Osteoblast (primary cell): ENCODE results near the gene VPREB3. TPM values are rescaled to one million over a fixed set of nuclear protein-coding genes. Genes with fewer than 3 reads are reported as not detected.
A peak's percentile ranks its signal among the peaks of the same experiment; 100 is the strongest.

Experiments
- DNase-seq: peaks from one replicate; pipeline ENCODE4 v3.0.0; 2011; ENCODE audit warnings: low spot score, mixed read lengths; ENCODE audit not compliant: insufficient read length; ENCODE audit errors: missing footprints
- H2AFZ ChIP-seq: 2 replicates; pipeline ENCODE4 v1.6.0; 2011; ENCODE audit warnings: mild to moderate bottlenecking, low read length
- H3K27ac ChIP-seq: 2 replicates; pipeline ENCODE4 v1.5.1; 2011; ENCODE audit warnings: mild to moderate bottlenecking, low read depth, low read length, moderate library complexity
- H3K27me3 ChIP-seq: 2 replicates; pipeline ENCODE4 v1.6.0; 2012; ENCODE audit warnings: mild to moderate bottlenecking, control low read depth, inconsistent platforms, low read length, moderate library complexity; ENCODE audit not compliant: insufficient read depth
- H3K36me3 ChIP-seq: 2 replicates; pipeline ENCODE4 v1.5.1; 2011; ENCODE audit warnings: mild to moderate bottlenecking, low read length, control low read depth, moderate library complexity; ENCODE audit not compliant: insufficient read depth
- H3K4me1 ChIP-seq: 2 replicates; pipeline ENCODE4 v1.5.1; 2011; ENCODE audit warnings: mild to moderate bottlenecking, low read length, control low read depth, moderate library complexity; ENCODE audit not compliant: insufficient read depth
- H3K4me2 ChIP-seq: 2 replicates; pipeline ENCODE4 v1.6.0; 2011; ENCODE audit warnings: mild to moderate bottlenecking, low read length; ENCODE audit not compliant: insufficient read depth
- H3K4me3 ChIP-seq: fragments of 200-600 bp; sonication (generic); 3 replicates; pipeline ENCODE4 v1.5.1; 2012; ENCODE audit warnings: mild to moderate bottlenecking, low read length, inconsistent platforms; ENCODE audit not compliant: insufficient read depth
- H3K79me2 ChIP-seq: 2 replicates; pipeline ENCODE4 v1.6.0; 2012; ENCODE audit warnings: mild to moderate bottlenecking, low read length, control low read depth, inconsistent platforms; ENCODE audit not compliant: insufficient read depth
- H3K9me3 ChIP-seq: 2 replicates; pipeline ENCODE4 v1.5.1; 2011; ENCODE audit warnings: low read depth, low read length, control low read depth
- H4K20me1 ChIP-seq: 2 replicates; pipeline ENCODE4 v1.6.0; 2012; ENCODE audit warnings: mild to moderate bottlenecking, low read length, control low read depth; ENCODE audit not compliant: insufficient read depth
- CTCF ChIP-seq: IDR thresholded peaks from 2 replicates; pipeline ENCODE4 v1.5.1; 2011; ENCODE audit warnings: mild to moderate bottlenecking, low read depth, low read length, moderate library complexity; ENCODE audit errors: extremely low read depth
- total RNA-seq: library from RNA; depleted of rRNA; stranded (reverse); fragments of >200 nt; gene quantifications from 2 replicates; pipeline ENCODE4 v1.2.3, GENCODE V29; 2012

The VPREB3 gene
- total RNA-seq, 1 donor = not detected

- H4K20me1 ChIP-seq = peaks cover 54% of the 10 kb centered on the region
- no peak for TF ChIP-seq CTCF
- H3K9me3 ChIP-seq = no peaks in the 10 kb centered on the region
- no peak overlapping the region for H3K4me2 ChIP-seq
- H3K79me2 ChIP-seq = peaks cover 52% of the 10 kb centered on the region
- H3K36me3 ChIP-seq = peaks cover 54% of the 10 kb centered on the region
- H3K27me3 ChIP-seq = no peaks in the 10 kb centered on the region
- peak; percentile 38 for DNase-seq
- H3K4me1 ChIP-seq = peaks cover 15% of the 10 kb centered on the region
- H3K4me3 ChIP-seq = no peak overlapping the region
- H2AFZ ChIP-seq = no peak overlapping the region
- H3K27ac ChIP-seq = no peak overlapping the region
Observed at GRCh38 chr22:23793326-23793725, 39.1 kb upstream of the VPREB3 start.

GRCh38 chr22:23791738-23792645 is 37.8 kb upstream of the VPREB3 start:
- Histone ChIP-seq H3K9me3 (no peaks in the 10 kb centered on the region), H3K27me3 (no peaks in the 10 kb centered on the region), H4K20me1 (peaks cover 62% of the 10 kb centered on the region), H3K4me2 (no peak overlapping the region), H3K79me2 (peaks cover 64% of the 10 kb centered on the region), H3K4me1 (peaks cover 21% of the 10 kb centered on the region), H3K27ac (peak overlapping the region; percentile 67), H3K4me3 (no peak overlapping the region), H2AFZ (no peak overlapping the region), H3K36me3 (peaks cover 48% of the 10 kb centered on the region)
- no peak for TF ChIP-seq CTCF
- peak; percentile 42 for DNase-seq

GRCh38 chr22:23790819-23791737 is 36.9 kb upstream of the VPREB3 start:
- no peak overlapping the region for H3K4me2 ChIP-seq
- H3K27ac ChIP-seq = peak overlapping the region; percentile 67
- H3K27me3 ChIP-seq = no peaks in the 10 kb centered on the region
- no peaks in the 10 kb centered on the region for H3K9me3 ChIP-seq
- H3K4me3 ChIP-seq = no peak overlapping the region
- H4K20me1 ChIP-seq = peaks cover 57% of the 10 kb centered on the region
- peaks cover 44% of the 10 kb centered on the region for H3K36me3 ChIP-seq
- peaks cover 65% of the 10 kb centered on the region for H3K79me2 ChIP-seq
- no peak overlapping the region for H2AFZ ChIP-seq
- TF ChIP-seq CTCF = no peak
- H3K4me1 ChIP-seq = peaks cover 27% of the 10 kb centered on the region
- DNase-seq = peak; percentile 81

GRCh38 chr22:23789638-23790037 is 35.4 kb upstream of the VPREB3 start:
- no peak for TF ChIP-seq CTCF
- H3K79me2 ChIP-seq = peaks cover 65% of the 10 kb centered on the region
- H3K4me3 ChIP-seq = no peak overlapping the region
- H4K20me1 ChIP-seq = peaks cover 56% of the 10 kb centered on the region
- peak; percentile 82 for DNase-seq
- peak overlapping the region; percentile 18 for H3K27ac ChIP-seq
- peaks cover 33% of the 10 kb centered on the region for H3K36me3 ChIP-seq
- no peak overlapping the region for H2AFZ ChIP-seq
- H3K27me3 ChIP-seq = no peaks in the 10 kb centered on the region
- H3K4me2 ChIP-seq = no peak overlapping the region
- H3K4me1 ChIP-seq = peaks cover 29% of the 10 kb centered on the region
- H3K9me3 ChIP-seq = no peaks in the 10 kb centered on the region
